Right lobe of liver (tissue), 4 donors: ENCODE measurements around the gene SP1.

Source experiments
- POLR2A ChIP-seq: fragments of 450-650 bp; IDR thresholded peaks from one replicate; pipeline ENCODE4 v1.6.1; 2017; ENCODE audit warnings: antibody characterized with exemption, mild to moderate bottlenecking
- TF ChIP-seq, protein P1 (sequence below), 4 donors: fragments of 200-600 bp in 3 of 4; fragments of 450-650 bp in 1 of 4; IDR thresholded peaks; one replicate each; pipeline versions ENCODE4 v1.5.1 to v1.8.0; 2016 to 2022; ENCODE audit warnings: antibody characterized with exemption in 4 of 4, mild to moderate bottlenecking in 2 of 4
- donor health status: DM: no; HTN: no; CAD: no.
- donor health status: DM: no; HTN: no; CAD: no.
- donor health status: DM: no; HTN: yes; CAD: no.

DNA sequence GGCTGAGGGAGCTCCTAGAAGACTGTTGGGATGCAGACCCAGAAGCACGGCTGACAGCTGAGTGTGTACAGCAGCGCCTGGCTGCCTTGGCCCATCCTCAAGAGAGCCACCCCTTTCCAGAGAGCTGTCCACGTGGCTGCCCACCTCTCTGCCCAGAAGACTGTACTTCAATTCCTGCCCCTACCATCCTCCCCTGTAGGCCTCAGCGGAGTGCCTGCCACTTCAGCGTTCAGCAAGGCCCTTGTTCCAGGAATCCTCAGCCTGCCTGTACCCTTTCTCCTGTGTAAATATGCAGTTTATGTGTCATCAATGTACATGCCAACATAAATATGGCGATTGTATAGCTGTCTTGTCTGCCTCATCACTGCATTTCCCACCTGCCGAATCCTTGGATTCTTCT is 51.2 kb downstream of the SP1 start:
- TF ChIP-seq POLR2A = no peak
- TF ChIP-seq, protein P1, sequence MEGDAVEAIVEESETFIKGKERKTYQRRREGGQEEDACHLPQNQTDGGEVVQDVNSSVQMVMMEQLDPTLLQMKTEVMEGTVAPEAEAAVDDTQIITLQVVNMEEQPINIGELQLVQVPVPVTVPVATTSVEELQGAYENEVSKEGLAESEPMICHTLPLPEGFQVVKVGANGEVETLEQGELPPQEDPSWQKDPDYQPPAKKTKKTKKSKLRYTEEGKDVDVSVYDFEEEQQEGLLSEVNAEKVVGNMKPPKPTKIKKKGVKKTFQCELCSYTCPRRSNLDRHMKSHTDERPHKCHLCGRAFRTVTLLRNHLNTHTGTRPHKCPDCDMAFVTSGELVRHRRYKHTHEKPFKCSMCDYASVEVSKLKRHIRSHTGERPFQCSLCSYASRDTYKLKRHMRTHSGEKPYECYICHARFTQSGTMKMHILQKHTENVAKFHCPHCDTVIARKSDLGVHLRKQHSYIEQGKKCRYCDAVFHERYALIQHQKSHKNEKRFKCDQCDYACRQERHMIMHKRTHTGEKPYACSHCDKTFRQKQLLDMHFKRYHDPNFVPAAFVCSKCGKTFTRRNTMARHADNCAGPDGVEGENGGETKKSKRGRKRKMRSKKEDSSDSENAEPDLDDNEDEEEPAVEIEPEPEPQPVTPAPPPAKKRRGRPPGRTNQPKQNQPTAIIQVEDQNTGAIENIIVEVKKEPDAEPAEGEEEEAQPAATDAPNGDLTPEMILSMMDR (IDR thresholded peaks at IDR 0.05) = no peak
